GM21447 (cell line): ENCODE data around the gene DNAJC25.
A peak's percentile ranks its signal among the peaks of the same experiment; 100 is the strongest.
"Not testable (repeated sequence)": the region's sequence is repeated elsewhere in the genome, so short reads cannot be mapped to it uniquely, and the experiment has no call there.

Experiments used
- ATAC-seq: cut with Tn5 transposase; IDR thresholded peaks from one replicate; pipeline ENCODE4 v1.9.1; 2021; ENCODE audit not compliant: unreplicated experiment

The DNAJC25 gene

DNA sequence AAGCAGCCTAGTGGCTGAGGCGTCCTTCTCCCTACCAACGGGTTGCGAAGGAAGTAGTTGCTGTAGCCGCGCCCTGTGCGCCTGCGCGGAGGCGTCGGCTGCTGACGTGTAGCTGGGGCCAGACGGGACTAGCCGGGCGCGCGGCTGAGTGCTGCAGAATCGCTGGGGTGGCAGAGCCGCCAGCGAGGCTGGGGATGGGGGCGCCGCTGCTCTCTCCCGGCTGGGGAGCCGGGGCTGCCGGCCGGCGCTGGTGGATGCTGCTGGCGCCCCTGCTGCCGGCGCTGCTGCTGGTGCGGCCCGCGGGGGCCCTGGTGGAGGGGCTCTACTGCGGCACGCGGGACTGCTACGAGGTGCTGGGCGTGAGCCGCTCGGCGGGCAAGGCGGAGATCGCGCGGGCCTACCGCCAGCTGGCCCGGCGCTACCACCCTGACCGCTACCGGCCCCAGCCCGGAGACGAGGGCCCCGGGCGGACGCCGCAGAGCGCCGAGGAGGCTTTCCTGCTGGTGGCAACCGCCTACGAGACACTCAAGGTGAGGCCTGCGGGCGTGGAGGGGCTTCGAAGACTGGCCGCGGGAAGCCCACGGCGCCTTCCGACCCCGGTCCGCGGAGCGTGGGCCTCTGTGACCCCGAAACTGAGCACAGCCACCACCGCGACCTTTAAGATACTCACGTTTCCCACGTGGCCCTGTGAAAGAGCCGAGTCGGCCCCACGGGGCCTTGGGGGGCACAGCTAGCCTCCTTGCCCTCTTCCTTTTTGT is at the start of gene DNAJC25:
TSS of gene DNAJC25 (plus strand) at position 121 of the 758 bp plus-strand sequence. CDS start at position 195, 74 bp downstream.
- ATAC-seq = peak; percentile 98

DNA sequence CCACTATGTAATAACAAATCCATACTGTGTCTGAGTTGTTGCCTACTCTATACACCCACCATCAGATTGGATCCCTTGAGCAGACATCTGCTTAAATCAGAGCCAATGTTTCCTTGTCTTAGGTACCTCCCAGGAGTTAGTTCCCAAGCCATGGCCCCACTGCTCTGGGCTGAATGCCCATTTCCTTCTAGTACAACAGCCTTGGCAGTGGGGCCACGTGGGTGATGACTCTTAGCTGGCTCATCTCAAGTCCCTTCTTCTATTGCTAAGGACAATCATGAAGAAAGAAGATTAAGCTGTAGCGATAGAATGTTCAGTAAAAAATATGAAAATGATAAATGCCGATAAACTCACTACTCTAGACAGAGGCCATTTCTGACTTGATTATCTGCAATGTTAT is 48.2 kb upstream of the DNAJC25 start:
- no peak for ATAC-seq

DNA sequence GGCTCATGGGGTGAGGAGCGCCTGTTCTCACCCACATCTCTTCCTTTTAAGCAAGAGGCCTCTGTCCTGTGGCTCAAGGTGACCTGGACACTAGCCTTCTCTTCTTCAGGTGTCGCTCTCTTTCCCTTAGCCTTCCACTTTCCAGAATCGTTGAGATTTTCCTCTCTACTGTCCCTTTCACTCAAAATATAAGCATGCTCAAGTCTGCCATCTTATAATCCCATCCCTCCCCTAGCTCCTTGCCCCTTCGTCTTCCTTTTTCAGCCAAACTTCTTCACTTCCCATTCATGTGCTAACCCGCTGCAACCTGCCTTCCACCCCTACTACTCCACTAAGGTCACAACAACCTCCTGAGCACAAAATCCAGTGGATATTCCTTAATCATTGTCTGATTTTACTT is 44.8 kb upstream of the DNAJC25 start:
- no peak for ATAC-seq

- ATAC-seq = no peak
Measured at GRCh38 chr9:111588846-111589245, 42.3 kb upstream of the DNAJC25 start.

GRCh38 chr9:111597852-111598732 is 33.0 kb upstream of the DNAJC25 start:
- peak; percentile 60 for ATAC-seq

DNA sequence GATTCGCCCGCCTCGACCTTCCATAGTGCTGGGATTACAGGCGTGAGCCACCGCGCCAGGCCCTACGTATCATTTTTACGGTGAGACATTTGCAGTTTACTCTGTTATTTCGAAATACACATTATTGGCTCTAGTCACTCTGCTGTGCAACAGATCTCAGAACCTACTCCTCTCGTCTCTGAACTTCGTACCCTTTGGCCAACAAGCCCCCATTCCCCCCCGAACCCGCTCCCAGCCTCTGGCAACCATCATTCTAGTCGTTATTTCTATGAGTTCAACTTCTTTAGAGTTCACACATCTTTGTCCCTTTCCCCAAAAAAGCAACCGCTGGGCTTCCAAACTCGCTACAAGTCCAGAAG is 32.4 kb upstream of the DNAJC25 start:
- peak; percentile 23 for ATAC-seq

GRCh38 chr9:111599092-111599954 is 31.8 kb upstream of the DNAJC25 start, which contains the start of gene PTGR1:
Gene PTGR1 (minus strand): TSS chr9:111599647. CDS start chr9:111597422, 2,225 bp downstream.
- ATAC-seq = no peak

DNA sequence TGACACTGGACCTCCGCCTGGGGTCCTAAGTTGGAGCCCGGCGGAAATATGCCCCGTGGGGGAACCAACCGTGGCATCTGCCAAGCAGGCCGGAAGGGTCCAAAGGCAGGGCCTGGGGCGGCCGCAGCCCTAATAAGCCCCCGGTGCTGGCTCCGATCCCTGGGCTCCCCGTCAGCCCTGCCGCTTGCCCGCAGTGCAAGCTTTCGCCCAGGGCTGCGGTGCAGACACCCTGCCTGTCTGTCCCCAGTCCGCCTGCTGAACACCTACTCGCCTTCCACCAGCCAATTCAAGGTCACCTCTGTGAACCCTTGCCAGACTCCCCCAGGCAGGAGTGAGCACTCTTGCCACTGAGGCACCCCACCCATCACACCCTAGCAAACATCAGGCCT is 31.2 kb upstream of the DNAJC25 start:
- ATAC-seq = no peak

- no peak for ATAC-seq
Measured at GRCh38 chr9:111601237-111602018, 29.7 kb upstream of the DNAJC25 start.

DNA sequence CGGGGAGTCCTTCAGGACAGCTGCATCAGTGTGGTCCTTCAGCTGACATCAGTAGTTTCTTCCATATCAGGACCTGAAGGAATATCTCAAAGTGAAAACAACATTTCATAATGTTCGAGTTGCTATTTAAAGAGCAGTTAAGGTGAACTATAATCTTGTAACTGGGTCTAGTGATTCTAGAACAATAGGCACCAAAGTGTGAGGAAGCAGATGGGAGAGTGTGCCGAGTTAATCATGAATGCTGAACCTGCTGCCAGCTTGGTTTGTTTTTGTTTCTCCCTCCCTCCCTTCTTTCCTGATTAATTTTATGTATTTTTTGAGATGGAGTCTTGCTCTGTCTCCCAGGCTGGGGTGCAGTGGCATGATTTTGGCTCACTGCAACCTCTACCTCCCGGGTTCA is 28.1 kb upstream of the DNAJC25 start:
- no peak for ATAC-seq

DNA sequence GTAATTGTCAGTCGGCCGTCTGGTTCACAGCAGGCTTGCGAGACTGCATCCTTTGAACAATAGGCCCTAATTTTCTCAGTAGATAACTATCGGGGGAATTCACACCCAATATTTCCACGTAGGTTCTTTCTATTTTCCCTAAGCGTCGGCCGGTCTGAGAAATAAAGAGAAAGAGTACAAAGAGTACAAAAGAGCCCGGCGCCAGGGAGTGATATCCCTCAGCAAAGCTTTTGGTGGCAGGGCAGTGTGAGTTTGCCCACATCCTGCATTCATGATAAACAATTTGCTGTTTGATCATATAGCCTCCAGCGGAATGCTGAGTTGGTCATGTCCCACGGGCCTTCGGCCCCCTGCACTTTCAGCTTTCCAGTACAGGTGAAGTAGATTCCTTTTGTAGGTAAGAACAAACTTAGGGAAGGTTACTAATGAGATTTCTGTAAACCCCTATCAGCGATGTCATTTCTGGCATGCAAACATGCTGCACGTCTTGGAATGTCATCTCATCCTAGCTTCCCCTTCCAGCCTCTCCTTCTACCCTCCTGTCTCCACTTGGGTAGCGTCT is 27.0 kb upstream of the DNAJC25 start:
- ATAC-seq = no peak

DNA sequence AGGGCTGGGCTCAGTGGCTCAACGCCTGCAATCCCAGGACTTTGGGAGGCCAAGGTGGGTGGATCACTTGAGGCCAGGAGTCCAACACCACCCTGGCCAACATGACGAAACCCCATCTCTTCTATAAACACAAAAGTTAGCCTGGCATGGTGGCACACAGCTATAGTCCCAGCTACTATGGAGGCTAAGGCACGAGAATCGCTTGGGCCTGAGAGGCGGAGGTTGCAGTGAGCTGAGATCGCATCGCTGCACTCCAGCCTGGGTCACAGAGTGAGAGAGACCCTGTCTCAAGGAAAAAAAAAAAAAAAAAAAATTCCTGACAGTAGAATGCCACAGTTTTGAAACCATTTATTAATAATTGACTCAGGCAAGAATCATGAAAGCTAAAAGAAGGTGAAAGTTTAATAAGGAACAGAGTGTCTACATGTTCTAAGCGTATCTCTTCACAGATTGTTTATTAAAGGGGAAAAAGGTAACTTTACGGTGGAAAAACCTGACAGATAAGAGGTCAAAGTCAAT is 26.0 kb upstream of the DNAJC25 start:
- ATAC-seq = no peak

GRCh38 chr9:111610149-111610548 is 21.0 kb upstream of the DNAJC25 start:
- ATAC-seq = no peak

DNA sequence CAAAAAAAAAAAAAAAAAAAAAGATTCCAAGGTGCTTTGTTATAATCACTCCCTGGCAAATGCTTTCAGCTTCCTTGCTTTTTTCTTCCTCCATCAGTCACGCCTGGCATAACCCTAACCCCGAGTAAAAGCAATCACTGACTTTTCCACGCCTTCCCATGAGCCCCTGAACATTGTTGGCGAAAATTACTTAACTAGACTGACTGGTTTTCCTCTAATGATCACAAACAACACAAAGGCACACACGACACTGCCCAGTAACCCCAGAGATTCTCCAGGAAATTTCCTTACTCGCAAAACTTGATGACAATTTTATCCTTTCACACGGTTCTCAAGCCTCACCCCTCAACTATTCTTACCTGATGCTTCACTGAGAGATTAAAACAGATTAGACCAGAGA is 20.3 kb upstream of the DNAJC25 start:
- no peak for ATAC-seq

- ATAC-seq = no peak
Measured at GRCh38 chr9:111613436-111614040, 17.6 kb upstream of the DNAJC25 start.

DNA sequence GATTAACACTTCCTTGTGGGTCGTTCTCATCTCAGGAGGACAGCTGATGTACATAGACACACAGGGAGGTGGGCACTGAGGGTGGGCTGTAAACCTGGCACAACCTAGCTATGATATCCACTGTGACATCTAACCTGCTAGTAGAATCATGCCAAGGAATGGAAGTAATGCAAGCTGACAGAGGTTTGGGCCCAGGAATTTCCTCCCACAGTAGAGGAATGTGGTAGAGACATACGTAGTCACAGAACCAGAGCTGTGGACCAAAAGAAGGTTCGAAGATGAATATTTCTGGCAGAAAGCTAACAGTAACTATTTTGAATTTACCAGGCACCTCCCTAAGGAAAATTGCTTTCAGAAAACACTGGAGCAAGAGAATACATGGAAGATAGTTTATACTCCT is 15.2 kb upstream of the DNAJC25 start:
- ATAC-seq = no peak

DNA sequence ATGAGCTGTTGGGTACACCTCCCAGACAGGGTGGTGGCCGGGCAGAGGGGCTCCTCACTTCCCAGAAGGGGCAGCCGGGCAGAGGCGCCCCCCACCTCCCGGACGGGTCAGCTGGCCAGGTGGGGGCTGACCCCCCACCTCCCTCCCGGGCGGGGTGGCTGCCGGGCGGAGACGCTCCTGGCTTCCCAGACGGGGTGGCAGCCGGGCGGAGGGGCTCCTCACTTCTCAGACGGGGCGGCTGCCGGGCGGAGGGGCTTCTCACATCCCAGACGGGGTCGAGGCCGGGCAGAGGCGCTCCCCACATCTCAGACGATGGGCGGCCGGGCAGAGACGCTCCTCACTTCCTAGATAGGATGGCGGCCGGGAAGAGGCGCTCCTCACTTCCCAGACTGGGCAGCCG is 13.8 kb upstream of the DNAJC25 start:
- not testable (repeated sequence) for ATAC-seq

DNA sequence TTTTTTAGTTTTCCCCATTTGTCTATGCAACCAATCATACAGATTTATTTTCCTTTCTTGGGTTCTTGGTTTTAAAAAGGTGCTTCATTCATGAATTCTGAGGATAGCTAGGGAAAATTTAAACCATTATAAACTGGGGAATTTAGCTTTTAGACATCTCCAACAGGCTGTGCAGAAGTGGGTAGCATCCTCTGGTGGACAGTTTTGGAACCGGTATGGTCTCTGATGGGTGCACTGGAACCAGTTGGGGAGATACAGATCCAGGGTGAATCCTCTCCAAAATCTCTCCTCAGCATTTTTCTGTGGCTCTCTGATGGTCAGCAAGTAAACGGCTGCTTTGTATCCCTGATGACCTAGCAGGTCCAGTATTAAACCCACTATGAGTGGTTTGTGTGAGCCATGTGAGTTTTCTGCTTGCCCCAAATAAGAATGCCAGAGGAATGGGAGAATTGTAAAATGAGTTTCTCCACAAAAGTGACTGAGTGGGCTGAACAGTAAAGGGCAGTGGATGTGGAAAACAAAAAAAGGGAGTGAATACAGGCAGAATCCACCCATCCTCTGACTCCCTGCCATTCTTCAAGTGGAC is 9.1 kb upstream of the DNAJC25 start:
- ATAC-seq = no peak

DNA sequence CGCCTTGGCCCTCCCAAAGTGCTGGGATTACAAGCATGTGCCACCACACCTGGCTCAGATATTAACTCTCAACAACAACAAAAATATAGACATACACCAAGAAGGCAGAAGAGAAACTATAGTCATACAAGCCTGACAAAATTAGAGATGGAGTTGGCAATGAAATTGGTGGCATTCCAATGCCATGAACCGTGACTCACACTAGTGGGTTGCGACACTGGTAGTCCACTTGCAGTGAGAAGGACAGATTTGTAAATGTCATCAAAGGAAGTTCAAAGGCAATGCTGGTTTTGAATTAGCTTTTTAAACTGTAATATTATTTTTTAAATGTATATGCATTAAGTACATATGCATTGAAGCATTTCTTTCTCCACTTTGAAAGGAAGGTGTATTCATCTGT is 8.5 kb upstream of the DNAJC25 start:
- no peak for ATAC-seq
